Bone marrow (tissue), 2 donors: ENCODE data around the gene NUP153.
"Not testable (repeated sequence)": the region's sequence is repeated elsewhere in the genome, so short reads cannot be mapped to it uniquely, and the experiment has no call there.

Experiments
- DNase-seq, 2 donors: peaks; one replicate each; lab custom pipeline; 2025; lab: John Stamatoyannopoulos, UW

The NUP153 gene

GRCh38 chr6:17601386-17601703 lies 105.4 kb downstream of the NUP153 start:
- no peak for DNase-seq

GRCh38 chr6:17600527-17601385 lies 106.0 kb downstream of the NUP153 start:
- peak in 1 of 2 donors; percentile 53 for DNase-seq

GRCh38 chr6:17599877-17600526 lies 106.7 kb downstream of the NUP153 start, which contains the start of gene FAM8A1:
FAM8A1 (plus strand) TSS chr6:17600302; CDS start chr6:17600410, 108 bp downstream.
- DNase-seq: peak; percentile 81 to 84

- DNase-seq: no peak
Measured at GRCh38 chr6:17596085-17596484, 110.6 kb downstream of the NUP153 start.

GRCh38 chr6:17593246-17593645 lies 113.5 kb downstream of the NUP153 start:
- DNase-seq: no peak

GRCh38 chr6:17591287-17591686 lies 115.4 kb downstream of the NUP153 start:
- no peak for DNase-seq

GRCh38 chr6:17589406-17590096 lies 117.2 kb downstream of the NUP153 start:
- DNase-seq: no peak

- DNase-seq: no peak
Measured at GRCh38 chr6:17588011-17588410, 118.7 kb downstream of the NUP153 start.

GRCh38 chr6:17586623-17587022 lies 120.1 kb downstream of the NUP153 start:
- not testable (repeated sequence) for DNase-seq

GRCh38 chr6:17585766-17586490 lies 120.8 kb downstream of the NUP153 start:
- DNase-seq: no peak

- DNase-seq: peak in 1 of 2 donors; percentile 40
Measured at GRCh38 chr6:17584241-17584803, 122.4 kb downstream of the NUP153 start.

- no peak for DNase-seq
Measured at GRCh38 chr6:17583811-17584210, 122.9 kb downstream of the NUP153 start.

- DNase-seq: not testable (repeated sequence)
Measured at GRCh38 chr6:17581282-17581681, 125.4 kb downstream of the NUP153 start.

GRCh38 chr6:17580518-17581048 lies 126.1 kb downstream of the NUP153 start:
- no peak for DNase-seq

- no peak for DNase-seq
Measured at GRCh38 chr6:17577059-17577458, 129.7 kb downstream of the NUP153 start.

GRCh38 chr6:17574866-17575560 lies 131.7 kb downstream of the NUP153 start:
- no peak for DNase-seq

- no peak for DNase-seq
Measured at GRCh38 chr6:17565399-17565798, 141.3 kb downstream of the NUP153 start.
